ENCODE data around the gene SLC38A11. TPM values are rescaled to one million over a fixed set of nuclear protein-coding genes. Genes with fewer than 3 reads are reported as not detected.

The SLC38A11 gene
- total and polyA plus RNA-seq, 2 experiments from 2014 or later = not detected

GRCh38 chr2:164975891-164976290, 20.6 kb upstream of the SLC38A11 start (continued):
- no peak for TF ChIP-seq ETS1 (IDR thresholded peaks at IDR 0.05)

- H3K36me3 Mint-ChIP-seq (ENCODE audit: low read depth) = no peaks in the 10 kb centered on the region
- no peak overlapping the region for H3K27ac Mint-ChIP-seq
- H3K27ac ChIP-seq (ENCODE audit: low read depth) = no peak overlapping the region
- H4K20me1 ChIP-seq (replicated peaks; ENCODE audit: insufficient read depth) = no peaks in the 10 kb centered on the region
- no peaks in the 10 kb centered on the region for H3K9me2 ChIP-seq (ENCODE audit: insufficient read depth)
- H3K4me3 ChIP-seq = no peak overlapping the region
- H3K4me1 ChIP-seq (ENCODE audit: insufficient read depth) = no peaks in the 10 kb centered on the region
- H3K9me3 Mint-ChIP-seq = peaks cover 2% of the 10 kb centered on the region; the same call in 1 of the 3 replicates
- H3K4me2 ChIP-seq = no peak overlapping the region
- no peak overlapping the region for H3K4me3 Mint-ChIP-seq
- H3K27me3 ChIP-seq (ENCODE audit: insufficient read depth) = no peaks in the 10 kb centered on the region
- no peaks in the 10 kb centered on the region for H3K4me1 Mint-ChIP-seq
- H2AFZ ChIP-seq = no peak overlapping the region
- H3F3A ChIP-seq (replicated peaks; ENCODE audit: low read depth) = no peaks in the 10 kb centered on the region
- no peaks in the 10 kb centered on the region for H3K36me3 ChIP-seq (ENCODE audit: insufficient read depth)
- DNase-seq (ENCODE audit: low spot score) (no peak), ATAC-seq (no peak)
- H3K79me2 ChIP-seq (replicated peaks; ENCODE audit: insufficient read depth) = no peaks in the 10 kb centered on the region
- no peaks in the 10 kb centered on the region for H3K27me3 Mint-ChIP-seq (ENCODE audit: insufficient read depth, low read depth, poor library complexity)
- TF ChIP-seq ZNF462 (CRISPR knock-in tag; IDR thresholded peaks at IDR 0.05) (no peak), JUNB (IDR thresholded peaks at IDR 0.05; ENCODE audit: unreplicated experiment) (no peak), CREB1 (CRISPR knock-in tag; IDR thresholded peaks at IDR 0.05; ENCODE audit: low read depth) (no peak), STAT1 (IDR thresholded peaks at IDR 0.05; ENCODE audit: unreplicated experiment) (no peak), EZH2 (IDR thresholded peaks at IDR 0.05; ENCODE audit: low read depth, unreplicated experiment) (no peak), ZNF114 (CRISPR knock-in tag; IDR thresholded peaks at IDR 0.05) (no peak), REST (IDR thresholded peaks at IDR 0.05; ENCODE audit: unreplicated experiment) (no peak), NANOG (IDR thresholded peaks at IDR 0.05; ENCODE audit: borderline replicate concordance) (no peak), CTCF (conservative IDR thresholded peaks at IDR 0.05; ENCODE audit: low read depth in 2 of 2) (no peak), ETS1 (IDR thresholded peaks at IDR 0.05) (no peak), ZNF331 (CRISPR knock-in tag; IDR thresholded peaks at IDR 0.05; ENCODE audit: low read depth) (no peak), EZH2phosphoT487 (IDR thresholded peaks at IDR 0.05; ENCODE audit: unreplicated experiment) (no peak)
Observed at GRCh38 chr2:164974221-164974620, 18.9 kb upstream of the SLC38A11 start.

All from GM23338 (cell line).